K562 (cell line): ENCODE measurements around the gene TRIAP1. TPM values are rescaled to one million over a fixed set of nuclear protein-coding genes. Genes with fewer than 3 reads are reported as not detected.

ENCODE experiments used
- ARID1B ChIP-seq: fragments of 450-650 bp; IDR thresholded peaks from 2 replicates; pipeline ENCODE4 v1.6.1; 2016; ENCODE audit warnings: antibody characterized with exemption, mild to moderate bottlenecking, inconsistent platforms
- ATF3 ChIP-seq, 2 experiments: fragments of 450-650 bp in 1 of 2; sonication (generic) in 1 of 2; formaldehyde crosslinking in 1 of 2; IDR thresholded peaks in 1 of 2; conservative IDR thresholded peaks in 1 of 2; 2 replicates each; pipeline versions ENCODE4 v1.6.1 to v1.8.1; 2016 to 2023; ENCODE audit warnings: mild to moderate bottlenecking in 2 of 2, moderate library complexity in 2 of 2, inconsistent platforms in 1 of 2, missing genetic modification reagents in 1 of 2
- EGR1 ChIP-seq: fragments of 450-650 bp; conservative IDR thresholded peaks from 2 replicates; pipeline ENCODE4 v1.6.1; 2017; ENCODE audit warnings: mild to moderate bottlenecking
- ELF2 ChIP-seq: fragments of 250-450 bp; sonication (Bioruptor Pico); IDR thresholded peaks from 2 replicates; pipeline ENCODE4 v1.5.0; 2021; ENCODE audit warnings: mild to moderate bottlenecking
- HDAC1 ChIP-seq, 2 experiments: fragments of 450-650 bp; IDR thresholded peaks; 2 replicates each; pipeline ENCODE4 v1.6.1; 2016 to 2017; ENCODE audit warnings: inconsistent platforms in 1 of 2, mild to moderate bottlenecking in 1 of 2, moderate library complexity in 1 of 2
- HES1 ChIP-seq: fragments of 450-650 bp; IDR thresholded peaks from 2 replicates; pipeline ENCODE4 v1.6.1; 2016; ENCODE audit warnings: low read depth, mild to moderate bottlenecking, moderate library complexity
- JUN ChIP-seq, 2 experiments: sonication (generic) in 1 of 2; formaldehyde crosslinking in 1 of 2; IDR thresholded peaks; 2 replicates each; pipeline versions ENCODE4 v1.6.1 to v1.8.0; 2012 to 2022; ENCODE audit warnings: borderline replicate concordance in 2 of 2, mild to moderate bottlenecking in 2 of 2, improper control_type of control experiment in 1 of 2, low read depth in 1 of 2, low read length in 1 of 2, missing genetic modification reagents in 1 of 2
- KHSRP ChIP-seq: fragments of 450-650 bp; IDR thresholded peaks from 2 replicates; pipeline ENCODE4 v1.6.1; 2017
- KLF10 ChIP-seq: fragments of 250-450 bp; sonication (Bioruptor Pico); IDR thresholded peaks from 2 replicates; pipeline ENCODE4 v1.6.1; 2021; ENCODE audit warnings: matching md5 sums
- MYNN ChIP-seq, 2 experiments: sonication (generic); formaldehyde crosslinking in 1 of 2; IDR thresholded peaks; 2 replicates each; pipeline versions ENCODE4 v1.5.0 to v1.6.1; 2016 to 2020; ENCODE audit warnings: antibody characterized with exemption in 1 of 2, missing genetic modification reagents in 1 of 2
- NR2C1 ChIP-seq, 2 experiments: fragments of 450-650 bp; IDR thresholded peaks; 2 replicates each; pipeline ENCODE4 v1.6.1; 2017; ENCODE audit warnings: mild to moderate bottlenecking in 2 of 2, antibody characterized with exemption in 1 of 2, inconsistent platforms in 1 of 2, missing compliant biosample characterization in 1 of 2, missing genetic modification characterization in 1 of 2
- NR2C2 ChIP-seq, 2 experiments: fragments of 200-800 bp in 1 of 2; sonication (Bioruptor generic) in 1 of 2; sonication (generic) in 1 of 2; formaldehyde crosslinking in 1 of 2; IDR thresholded peaks; 2 replicates each; pipeline versions ENCODE4 v1.6.1 to v1.8.0; 2016 to 2022; ENCODE audit warnings: mild to moderate bottlenecking in 1 of 2, missing compliant biosample characterization in 1 of 2, missing genetic modification characterization in 1 of 2, missing genetic modification reagents in 1 of 2
- SMARCE1 ChIP-seq: fragments of 450-650 bp; IDR thresholded peaks from 2 replicates; pipeline ENCODE4 v1.7.1; 2016; ENCODE audit warnings: mild to moderate bottlenecking
- SPI1 ChIP-seq: IDR thresholded peaks from 2 replicates; pipeline ENCODE4 v1.6.1; 2011; ENCODE audit warnings: low read depth, low read length, control low read depth, borderline replicate concordance
- SUPT5H ChIP-seq: fragments of 450-650 bp; IDR thresholded peaks from 2 replicates; pipeline ENCODE4 v1.6.1; 2016
- ZBTB11 ChIP-seq, 3 experiments: fragments of 200-800 bp in 1 of 3; fragments of 250-450 bp in 1 of 3; fragments of 450-650 bp in 1 of 3; sonication (Bioruptor Pico) in 1 of 3; sonication (Bioruptor generic) in 1 of 3; formaldehyde crosslinking in 1 of 3; IDR thresholded peaks; 2 replicates each; pipeline versions ENCODE4 v1.6.1 to v1.8.0; 2016 to 2022; ENCODE audit warnings: mild to moderate bottlenecking in 2 of 3, missing genetic modification characterization in 2 of 3, missing compliant biosample characterization in 1 of 3, moderate library complexity in 1 of 3
- ZNF644 ChIP-seq: fragments of 200-800 bp; sonication (Bioruptor generic); IDR thresholded peaks from 2 replicates; pipeline ENCODE4 v1.6.1; 2016; ENCODE audit warnings: low read depth, missing genetic modification characterization, missing compliant biosample characterization
- polyA plus RNA-seq, 8 experiments: library from polyadenylated mRNA; depleted of rRNA in 4 of 8; stranded (reverse) in 5 of 8; unstranded in 3 of 8; fragments of >200 nt; fragmentation: Nextera tagmentation in 2 of 8; fragmentation: Illumina TruSeq in 1 of 8; extraction: Ambion mirVana in 2 of 8; extraction: Trizol in 1 of 8; gene quantifications; 2 replicates each; pipeline versions ENCODE4 v1.2.1 to v1.2.3, GENCODE V29; 2011 to 2014; ENCODE audit warnings: inconsistent platforms in 1 of 8, missing spikeins in 1 of 8
- total RNA-seq, 7 experiments: library from RNA; depleted of rRNA in 6 of 7; stranded (reverse); fragments of >200 nt in 6 of 7; fragmentation: Illumina TruSeq in 2 of 7; extraction: Trizol in 2 of 7; gene quantifications; 2 replicates each; pipeline versions ENCODE4 v1.2.1 to v1.2.3, GENCODE V29; 2011 to 2021; ENCODE audit warnings: low replicate concordance in 1 of 7

Gene TRIAP1
- total and polyA plus RNA-seq, 9 of the 15 experiments (the other 6 are each of a cell fraction or from before 2014, with no cell fraction given): 37.3 to 354 (median 65.4) TPM

- TF ChIP-seq SUPT5H: no peak
- TF ChIP-seq ELF2: no peak
- peak; percentile 60; the same call in 1 of the 2 replicates for TF ChIP-seq SMARCE1
- TF ChIP-seq ZBTB11 (CRISPR knock-in tag; IDR thresholded peaks at IDR 0.05): no peak
- 0 out of 2 replicates have a peak, but pooled peaks have one; percentile 12 for TF ChIP-seq EGR1
- no peak for TF ChIP-seq ZNF644
- no peak for TF ChIP-seq NR2C2 (CRISPR knock-in tag; IDR thresholded peaks at IDR 0.05)
- no peak for TF ChIP-seq NR2C2 (tag; IDR thresholded peaks at IDR 0.05)
- TF ChIP-seq ARID1B: peak; percentile 40
- no peak for TF ChIP-seq KHSRP
- TF ChIP-seq JUN (IDR thresholded peaks at IDR 0.05; ENCODE audit: borderline replicate concordance, low read depth, low read length): peak; percentile 79; the same call in 1 of the 2 replicates
- TF ChIP-seq JUN (CRISPR knock-in tag; IDR thresholded peaks at IDR 0.05; ENCODE audit: borderline replicate concordance): no peak
- no peak for TF ChIP-seq NR2C1 (IDR thresholded peaks at IDR 0.05)
- no peak for TF ChIP-seq NR2C1 (tag; IDR thresholded peaks at IDR 0.05)
- no peak for TF ChIP-seq KLF10 (CRISPR knock-in tag)
- peak; percentile 61 for TF ChIP-seq ATF3 (IDR thresholded peaks at IDR 0.05)
- no peak for TF ChIP-seq ATF3 (CRISPR knock-in tag; conservative IDR thresholded peaks at IDR 0.05)
- peak; percentile 96 for TF ChIP-seq SPI1
- peak in 1 of 2 experiments; percentile 48; a peak in 2 of 4 replicates for TF ChIP-seq HDAC1 (IDR thresholded peaks at IDR 0.05)
- no peak for TF ChIP-seq HES1
- peak; percentile 72 for TF ChIP-seq MYNN (IDR thresholded peaks at IDR 0.05)
- TF ChIP-seq MYNN (CRISPR knock-in tag; IDR thresholded peaks at IDR 0.05): no peak
Measured at GRCh38 chr12:120474616-120474960, 28.4 kb upstream of the TRIAP1 start (continued).
